Esophagus squamous epithelium (tissue), 4 donors: ENCODE data around the gene COL15A1.

Experiments used
- CTCF ChIP-seq, 6 experiments: fragments of 450-650 bp in 4 of 6; fragments of 200-600 bp in 2 of 6; sonication (generic) in 2 of 6; IDR thresholded peaks; one replicate each; pipeline ENCODE4 v1.5.1; 2016 to 2019; ENCODE audit warnings: antibody characterized with exemption in 6 of 6, mild to moderate bottlenecking in 4 of 6, moderate library complexity in 4 of 6
- POLR2A ChIP-seq, 4 donors: fragments of 450-650 bp; IDR thresholded peaks; one replicate each; pipeline ENCODE4 v1.6.1; 2017; ENCODE audit warnings: antibody characterized with exemption in 4 of 4, mild to moderate bottlenecking in 4 of 4, moderate library complexity in 3 of 4

DNA sequence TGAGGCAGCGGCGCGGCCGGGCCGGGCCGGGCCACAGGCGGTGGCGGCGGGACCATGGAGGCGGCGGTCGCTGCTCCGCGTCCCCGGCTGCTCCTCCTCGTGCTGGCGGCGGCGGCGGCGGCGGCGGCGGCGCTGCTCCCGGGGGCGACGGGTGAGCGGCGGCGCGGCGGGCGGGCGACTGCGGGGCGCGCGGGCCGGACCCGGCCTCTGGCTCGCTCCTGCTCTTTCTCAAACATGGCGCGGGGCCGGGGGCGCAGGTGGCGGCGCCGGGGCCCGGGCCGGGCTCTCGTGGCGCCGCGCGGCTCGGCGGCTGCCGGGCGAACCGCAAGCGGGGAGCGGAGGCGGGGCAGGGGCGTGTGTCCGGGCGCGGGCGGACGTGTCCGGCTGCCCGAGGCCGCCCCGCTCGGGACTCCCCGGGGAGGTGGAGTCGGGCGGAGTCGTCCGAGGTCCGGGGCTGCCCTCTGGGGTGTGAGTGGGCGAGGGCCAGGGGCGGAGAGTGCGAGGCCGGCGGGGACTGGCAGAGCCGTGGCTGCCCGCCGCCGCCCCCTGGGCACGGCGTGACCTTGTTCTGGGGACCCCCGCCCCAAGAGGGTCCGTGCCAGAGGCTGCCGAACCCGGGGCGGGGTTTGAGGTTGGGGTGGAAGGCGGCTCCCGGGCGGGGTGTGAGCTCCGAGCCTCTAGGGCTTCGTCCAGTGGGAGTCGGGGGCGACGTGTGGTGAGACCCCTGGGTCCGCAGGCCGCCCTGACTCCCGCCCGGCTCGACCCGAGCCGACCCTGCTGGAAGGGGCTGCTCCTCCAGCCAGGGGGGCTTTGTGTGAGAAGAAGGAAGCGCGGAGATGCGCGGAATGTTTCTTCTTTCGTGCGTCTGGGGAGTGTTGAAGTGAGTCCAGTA is 161.7 kb downstream of the COL15A1 start:
- no peak for TF ChIP-seq CTCF (IDR thresholded peaks at IDR 0.05)
- peak in 1 of 4 donors; percentile 36 for TF ChIP-seq POLR2A (IDR thresholded peaks at IDR 0.05)
